HCT116 (cell line): Measurements from ENCODE around the gene ASIC1. TPM values are rescaled to one million over a fixed set of nuclear protein-coding genes. Genes with fewer than 3 reads are reported as not detected.
A peak's percentile ranks its signal among the peaks of the same experiment; 100 is the strongest.

Experiments
- ATAC-seq: fragments of 200-7000 bp; cut with Tn5 transposase; 2 replicates; pipeline ENCODE4 v1.9.1; 2020; ENCODE audit warnings: mild to moderate bottlenecking, moderate library complexity
- BruUV-seq: library from RNA; stranded (reverse); fragments of 400-500 nt; replicated peaks from 2 replicates; lab custom pipeline; 2021; lab: Mats Ljungman, UMichigan
- CTCF ChIA-PET: fragments of 300-600 bp; sonication (Branson Sonifier 250); formaldehyde crosslinking; loops from one replicate; lab custom pipeline; 2021; ENCODE audit warnings: antibody characterized with exemption; lab: Charles Lee
- POLR2A ChIA-PET: fragments of 300-600, 350-600 bp; sonication (Branson Sonifier 250); formaldehyde crosslinking; loops from one replicate; lab custom pipeline; 2021; ENCODE audit warnings: antibody characterized with exemption; lab: Charles Lee
- RAD21 ChIA-PET, 2 experiments: fragments of 300-600 bp; sonication (Branson Sonifier 250); formaldehyde crosslinking; loops; one replicate each; lab custom pipeline; 2023; ENCODE audit warnings: low total read pairs in 2 of 2; ENCODE audit not compliant: uncharacterized antibody in 2 of 2, unreplicated experiment in 2 of 2, low non-redundant PET in 1 of 2; lab: Charles Lee
- DNase-seq: peaks from one replicate; pipeline ENCODE4 v3.0.0-alpha.2; 2010; ENCODE audit warnings: low read depth, low spot score
- H2AFZ ChIP-seq: fragments of 200-600 bp; shearing (Covaris generic), sonication (generic); 2 replicates; pipeline ENCODE4 v1.6.1; 2017; ENCODE audit warnings: low read depth, mixed run types, mixed read lengths, antibody characterized with exemption, low read length; ENCODE audit not compliant: poor library complexity, severe bottlenecking
- H3K27ac ChIP-seq: 2 replicates; pipeline ENCODE4 v1.5.1; 2012; ENCODE audit warnings: low read depth, low read length
- H3K27me3 ChIP-seq: fragments of 200-600 bp; sonication (generic); 2 replicates; pipeline ENCODE4 v1.6.1; 2016; ENCODE audit warnings: mixed run types, low read length, mixed read lengths; ENCODE audit not compliant: insufficient read depth
- H3K36me3 ChIP-seq, 2 experiments: fragments of 200-500 bp in 1 of 2; fragments of 200-600 bp in 1 of 2; sonication (Bioruptor generic) in 1 of 2; sonication (generic) in 1 of 2; 2 replicates each; pipeline versions ENCODE4 v1.5.1 to v1.6.1; 2014 to 2016; ENCODE audit warnings: low read length in 2 of 2, inconsistent platforms in 1 of 2, mixed read lengths in 1 of 2, mixed run types in 1 of 2; ENCODE audit not compliant: insufficient read depth in 2 of 2, control insufficient read depth in 1 of 2
- H3K4me1 ChIP-seq, 2 experiments: fragments of 200-600 bp in 1 of 2; sonication (generic) in 1 of 2; 2 replicates each; pipeline versions ENCODE4 v1.5.1 to v1.6.1; 2012 to 2017; ENCODE audit warnings: low read length in 2 of 2, inconsistent platforms in 1 of 2, mild to moderate bottlenecking in 1 of 2, mixed read lengths in 1 of 2, mixed run types in 1 of 2, moderate library complexity in 1 of 2; ENCODE audit not compliant: insufficient read depth in 2 of 2, control insufficient read depth in 1 of 2
- H3K4me2 ChIP-seq: fragments of 200-600 bp; sonication (generic); 2 replicates; pipeline ENCODE4 v1.6.1; 2017; ENCODE audit warnings: mixed run types, low read length, mixed read lengths
- H3K4me3 ChIP-seq, 2 experiments: fragments of 200-600 bp in 1 of 2; sonication (generic) in 1 of 2; replicated peaks in 1 of 2; 2 replicates each; pipeline ENCODE4 v1.5.1; 2011 to 2016; ENCODE audit warnings: low read length in 2 of 2, control low read depth in 1 of 2, low read depth in 1 of 2, mild to moderate bottlenecking in 1 of 2, mixed read lengths in 1 of 2, mixed run types in 1 of 2
- H3K79me2 ChIP-seq: fragments of 200-600 bp; sonication (generic); 2 replicates; pipeline ENCODE4 v1.6.1; 2017; ENCODE audit warnings: mild to moderate bottlenecking, mixed run types, low read length, moderate library complexity, mixed read lengths; ENCODE audit not compliant: insufficient read depth
- H3K9ac ChIP-seq: fragments of 200-600 bp; sonication (generic); 2 replicates; pipeline ENCODE4 v1.6.1; 2016; ENCODE audit warnings: low read length, mixed read lengths
- H3K9me2 ChIP-seq: fragments of 200-600 bp; sonication (generic), shearing (Covaris generic); 2 replicates; pipeline ENCODE4 v1.6.1; 2017; ENCODE audit warnings: mixed run types, mild to moderate bottlenecking, moderate library complexity; ENCODE audit not compliant: insufficient read depth
- H3K9me3 ChIP-seq, 2 experiments: fragments of 200-500 bp in 1 of 2; fragments of 200-600 bp in 1 of 2; sonication (Bioruptor generic) in 1 of 2; sonication (generic) in 1 of 2; 2 replicates each; pipeline ENCODE4 v1.6.1; 2014 to 2017; ENCODE audit warnings: low read length in 2 of 2, mixed read lengths in 2 of 2, inconsistent platforms in 1 of 2, low read depth in 1 of 2, mild to moderate bottlenecking in 1 of 2, mixed run types in 1 of 2, moderate library complexity in 1 of 2; ENCODE audit not compliant: control insufficient read depth in 1 of 2, insufficient read depth in 1 of 2
- H4K20me1 ChIP-seq: fragments of 200-600 bp; sonication (generic), shearing (Covaris generic); 2 replicates; pipeline ENCODE4 v1.6.1; 2017; ENCODE audit warnings: mixed run types, mild to moderate bottlenecking, moderate library complexity; ENCODE audit not compliant: insufficient read depth
- ATF3 ChIP-seq: IDR thresholded peaks from 2 replicates; pipeline ENCODE4 v1.6.1; 2012
- CTCF ChIP-seq, 3 experiments: fragments of 200-600 bp in 1 of 3; sonication (generic) in 1 of 3; IDR thresholded peaks in 2 of 3; conservative IDR thresholded peaks in 1 of 3; 2 replicates each; pipeline ENCODE4 v1.5.1; 2012 to 2017; ENCODE audit warnings: low read depth in 2 of 3, low read length in 2 of 3, antibody characterized with exemption in 1 of 3, borderline replicate concordance in 1 of 3, control low read depth in 1 of 3, mild to moderate bottlenecking in 1 of 3, mixed read lengths in 1 of 3, mixed run types in 1 of 3, moderate library complexity in 1 of 3; ENCODE audit not compliant: insufficient read depth in 1 of 3
- ELF1 ChIP-seq: IDR thresholded peaks from 2 replicates; pipeline ENCODE4 v1.6.1; 2012; ENCODE audit warnings: low read depth, borderline replicate concordance
- FOSL1 ChIP-seq: IDR thresholded peaks from 2 replicates; pipeline ENCODE4 v1.6.1; 2012; ENCODE audit warnings: low read depth
- MAX ChIP-seq: IDR thresholded peaks from 2 replicates; pipeline ENCODE4 v1.6.1; 2012
- POLR2A ChIP-seq: IDR thresholded peaks from 2 replicates; pipeline ENCODE4 v1.7.0; 2011; ENCODE audit warnings: borderline replicate concordance; ENCODE audit not compliant: insufficient read depth, insufficient read length; ENCODE audit errors: extremely low read depth
- POLR2AphosphoS5 ChIP-seq: IDR thresholded peaks from 2 replicates; pipeline ENCODE4 v1.6.1; 2011; ENCODE audit warnings: mild to moderate bottlenecking, low read depth, low read length, moderate library complexity
- RAD21 ChIP-seq: IDR thresholded peaks from 2 replicates; pipeline ENCODE4 v1.6.1; 2012; ENCODE audit warnings: low read depth, mild to moderate bottlenecking
- SIN3A ChIP-seq: IDR thresholded peaks from 2 replicates; pipeline ENCODE4 v1.6.1; 2012; ENCODE audit warnings: low read depth
- SP1 ChIP-seq: IDR thresholded peaks from 2 replicates; pipeline ENCODE4 v1.6.1; 2012; ENCODE audit warnings: low read depth
- SRF ChIP-seq: IDR thresholded peaks from 2 replicates; pipeline ENCODE4 v1.6.1; 2012; ENCODE audit warnings: low read depth
- YY1 ChIP-seq: IDR thresholded peaks from 2 replicates; pipeline ENCODE4 v1.6.1; 2011; ENCODE audit warnings: low read length, low read depth, moderate library complexity, mild to moderate bottlenecking; ENCODE audit not compliant: insufficient replicate concordance; ENCODE audit errors: extremely low read depth
- ZFX ChIP-seq: fragments of 450-650 bp; IDR thresholded peaks from 2 replicates; pipeline ENCODE4 v1.6.1; 2017
- ZNF274 ChIP-seq: fragments of 200-500 bp; sonication (Bioruptor generic); IDR thresholded peaks from 2 replicates; pipeline ENCODE4 v1.6.1; 2014; ENCODE audit warnings: mild to moderate bottlenecking, low read depth, low read length, inconsistent platforms
- intact Hi-C: fragments of 100-400 bp; cut with micrococcal nuclease; formaldehyde crosslinking; loops from 2 replicates; pipeline ENCODE4 v1.10.0; 2022
- total RNA-seq: library from RNA; stranded (reverse); gene quantifications from one replicate; pipeline ENCODE4 v1.2.1, GENCODE V29; 2021; ENCODE audit not compliant: unreplicated experiment

Gene ASIC1
- total RNA-seq, 1 experiment from 2014 or later = 28.9 TPM

GRCh38 chr12:50084775-50085614 is 27.6 kb downstream of the ASIC1 start, which contains the start of gene SMARCD1:
TSS of gene SMARCD1 (plus strand) at chr12:50085342. CDS start at chr12:50085370, 28 bp downstream.
- peak; percentile 89 for ATAC-seq
- Histone ChIP-seq H3K4me1 (peaks cover 5 to 21% of the 10 kb centered on the region in 2 experiments), H2AFZ (no peak within 1 kb of the TSS), H3K27ac (peak within 1 kb of the TSS; percentile 59)
- intact Hi-C loops = loop anchor here (5.0 to 10.0 kb wide), 2 partner anchors 227 to 320 kb away; partner anchors contain the start of gene LARP4
- no peak for TF ChIP-seq RAD21
- peak; percentile 45 to 60 (median 56); a peak in 4 of 6 replicates for TF ChIP-seq CTCF (IDR thresholded peaks at IDR 0.05 in 2 of 3, conservative IDR thresholded peaks at IDR 0.05 in 1 of 3; ENCODE audit: borderline replicate concordance in 1 of 3, insufficient read depth in 1 of 3, low read depth in 2 of 3, low read length in 2 of 3)
- no peak; the same call in 1 of the 2 replicates for TF ChIP-seq ELF1
- no peak for TF ChIP-seq FOSL1
- no peak for TF ChIP-seq ATF3
- TF ChIP-seq POLR2AphosphoS5 = peak; percentile 76
- TF ChIP-seq ZFX = peak; percentile 51; the same call in 1 of the 2 replicates
- TF ChIP-seq ZNF274 = no peak
- no peak for TF ChIP-seq SIN3A
- TF ChIP-seq SRF = no peak; the same call in 1 of the 2 replicates
- TF ChIP-seq MAX = peak; percentile 42; the same call in 1 of the 2 replicates
- TF ChIP-seq POLR2A = peak; percentile 50
- peak; percentile 77 for TF ChIP-seq YY1
- peak; percentile 54; the same call in 1 of the 2 replicates for TF ChIP-seq SP1
- TF ChIP-seq, all 23 proteins: peak for 7
- no peaks in the 10 kb centered on the region for H3K27me3 ChIP-seq
- peak; percentile 81 for DNase-seq
- H3K9ac ChIP-seq = peak within 1 kb of the TSS; percentile 77
- TSS peak; percentile 95 for BruUV-seq
- POLR2A ChIA-PET = interaction anchor here (0.6 to 2.2 kb wide), 10 partner anchors 17 to 998 kb away, joined by 3 to 20 read pairs (median 3); partner anchors contain the start of genes CERS5, COX14 and TMBIM6
- peak within 1 kb of the TSS; percentile 85 for H3K4me2 ChIP-seq
- CTCF ChIA-PET = interaction anchor here (0.5 to 2.8 kb wide), 16 partner anchors 9 to 794 kb away, joined by 3 to 33 read pairs (median 4); partner anchors contain the start of genes BCDIN3D, CERS5, COX14 and GPD1
- peaks cover 12% of the 10 kb centered on the region for H3K79me2 ChIP-seq
- H4K20me1 ChIP-seq = peaks cover 4% of the 10 kb centered on the region; the same call in 1 of the 2 replicates
- RAD21 ChIA-PET = interaction anchor here (0.7 to 1.6 kb wide), 3 partner anchors 27 to 74 kb away, joined by 6 to 7 read pairs (median 6); partner anchors contain the start of gene COX14 (in 1 of the 2)
- H3K4me3 ChIP-seq = peak within 1 kb of the TSS; percentile 70 to 77
- no peaks in the 10 kb centered on the region for H3K9me3 ChIP-seq
- no peaks in the 10 kb centered on the region for H3K9me2 ChIP-seq
- peaks cover 24 to 36% of the 10 kb centered on the region in 2 experiments for H3K36me3 ChIP-seq
